Erythroblast (primary cell): ENCODE results near the gene MLIP.

Experiments used
- GATA1 ChIP-seq: IDR thresholded peaks from 2 replicates; pipeline ENCODE4 v1.6.1; 2011; ENCODE audit warnings: low read depth, mild to moderate bottlenecking, control low read depth, low read length, moderate library complexity
- POLR2A ChIP-seq: IDR thresholded peaks from 2 replicates; pipeline ENCODE4 v1.6.1; 2011; ENCODE audit warnings: mild to moderate bottlenecking, low read length

DNA sequence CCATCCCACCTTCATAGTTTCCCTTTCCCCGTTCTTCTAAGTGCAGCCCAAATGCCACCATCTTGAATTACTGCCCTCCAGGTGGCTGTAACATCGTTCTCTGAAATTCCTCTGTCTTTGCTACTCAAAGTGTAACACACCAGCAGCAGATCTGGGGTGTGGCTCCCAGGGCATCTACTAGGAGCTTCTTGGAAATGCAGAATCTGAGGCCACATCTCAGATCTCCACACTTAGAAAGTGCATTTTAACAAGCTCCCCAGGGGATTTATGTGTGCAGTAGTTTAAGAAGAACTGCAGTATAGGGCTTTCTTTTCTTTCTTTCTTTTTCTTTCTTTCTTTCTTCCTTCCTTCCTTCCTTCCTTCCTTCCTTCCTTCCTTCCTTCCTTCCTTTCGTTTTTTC lies 1.7 kb upstream of the MLIP start:
- TF ChIP-seq POLR2A (no peak), GATA1 (no peak)
